ENCODE data around the gene PER2. TPM values are rescaled to one million over a fixed set of nuclear protein-coding genes. Genes with fewer than 3 reads are reported as not detected.

PER2 gene
- total and polyA plus RNA-seq, 2 of the 13 experiments (the other 11 are each of a cell fraction or from before 2014, with no cell fraction given), result 5.1 to 9.4 TPM

DNA sequence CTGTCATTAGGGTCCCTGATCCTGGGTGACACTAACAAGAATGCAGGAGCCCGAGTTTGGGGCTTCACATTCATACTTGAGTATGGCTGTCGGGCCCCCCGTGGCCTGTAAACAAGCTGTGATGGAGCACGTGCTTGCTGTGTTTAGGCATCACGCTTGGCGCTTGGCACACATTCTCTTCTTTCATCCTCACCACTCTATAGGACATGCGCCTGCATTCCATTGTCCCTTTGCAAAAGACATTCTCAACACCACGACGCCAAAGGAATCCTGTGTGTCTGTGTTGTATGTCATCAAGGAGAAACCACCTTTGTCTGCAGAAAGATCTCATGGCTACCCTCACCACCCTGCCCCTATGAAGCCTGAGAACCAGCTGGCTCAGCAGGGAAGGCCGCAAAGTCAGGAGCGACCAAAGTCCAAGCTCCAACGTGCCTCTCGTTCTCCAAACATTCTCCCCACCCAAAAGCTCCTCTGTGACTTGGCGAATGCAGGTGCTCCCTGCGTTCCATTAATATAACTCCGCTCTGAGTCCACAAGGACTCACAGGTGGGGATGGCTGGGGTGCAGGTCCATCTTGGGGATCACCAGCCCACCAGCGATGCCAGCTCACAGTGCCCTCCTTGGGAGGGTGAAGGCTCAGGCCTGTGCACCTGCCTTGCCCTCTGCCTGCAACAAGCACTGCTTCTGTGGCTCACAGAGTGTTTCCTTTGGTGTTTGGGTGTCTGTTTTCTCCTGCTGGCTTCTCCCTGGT, 6.2 kb upstream of the PER2 start (continued):
- TF ChIP-seq ZNF367 (CRISPR knock-in tag; IDR thresholded peaks at IDR 0.05; ENCODE audit: borderline replicate concordance) (no peak), ZBTB3 (CRISPR knock-in tag; IDR thresholded peaks at IDR 0.05; ENCODE audit: borderline replicate concordance, low read depth) (no peak), ZNF496 (CRISPR knock-in tag; IDR thresholded peaks at IDR 0.05; ENCODE audit: insufficient replicate concordance) (no peak), ZFP41 (CRISPR knock-in tag; IDR thresholded peaks at IDR 0.05; ENCODE audit: borderline replicate concordance) (no peak), SNAPC5 (CRISPR knock-in tag; IDR thresholded peaks at IDR 0.05; ENCODE audit: borderline replicate concordance) (no peak), PHF8 (CRISPR knock-in tag; IDR thresholded peaks at IDR 0.05) (peak; percentile 53; the same call in 1 of the 2 replicates), ZNF350 (CRISPR knock-in tag; IDR thresholded peaks at IDR 0.05; ENCODE audit: borderline replicate concordance, low read depth) (peak; percentile 23; the same call in 1 of the 2 replicates), ZNF777 (CRISPR knock-in tag; IDR thresholded peaks at IDR 0.05) (no peak), ZNF784 (CRISPR knock-in tag; IDR thresholded peaks at IDR 0.05; ENCODE audit: borderline replicate concordance) (0 out of 2 replicates have a peak, but pooled peaks have one; percentile 22), MYC (CRISPR knock-in tag; IDR thresholded peaks at IDR 0.05; ENCODE audit: borderline replicate concordance) (peak; percentile 78; the same call in 1 of the 2 replicates), IKZF1 (IDR thresholded peaks at IDR 0.05) (no peak), KLF6 (CRISPR knock-in tag; IDR thresholded peaks at IDR 0.05) (no peak), MAF1 (CRISPR knock-in tag; IDR thresholded peaks at IDR 0.05; ENCODE audit: borderline replicate concordance) (no peak), NFE2 (CRISPR knock-in tag; IDR thresholded peaks at IDR 0.05) (0 out of 2 replicates have a peak, but pooled peaks have one; percentile 13), KDM6A (CRISPR knock-in tag; IDR thresholded peaks at IDR 0.05; ENCODE audit: low read depth) (peak; percentile 22; the same call in 1 of the 2 replicates), ARID3A (IDR thresholded peaks at IDR 0.05; ENCODE audit: low read depth, low read length) (no peak), KDM1A (CRISPR knock-in tag; IDR thresholded peaks at IDR 0.05) (no peak), ZNF256 (CRISPR knock-in tag; conservative IDR thresholded peaks at IDR 0.05) (no peak), CREB1 (IDR thresholded peaks at IDR 0.05) (no peak), CREB1 (CRISPR knock-in tag; IDR thresholded peaks at IDR 0.05) (no peak), NONO (IDR thresholded peaks at IDR 0.05) (no peak), NONO (CRISPR knock-in tag; conservative IDR thresholded peaks at IDR 0.05) (no peak), ZNF512 (CRISPR knock-in tag; IDR thresholded peaks at IDR 0.05) (peak; percentile 97; the same call in 1 of the 2 replicates), ZNF333 (CRISPR knock-in tag; IDR thresholded peaks at IDR 0.05; ENCODE audit: borderline replicate concordance) (no peak), AHR (CRISPR knock-in tag; IDR thresholded peaks at IDR 0.05) (no peak)
- TF ChIP-seq, protein P1, sequence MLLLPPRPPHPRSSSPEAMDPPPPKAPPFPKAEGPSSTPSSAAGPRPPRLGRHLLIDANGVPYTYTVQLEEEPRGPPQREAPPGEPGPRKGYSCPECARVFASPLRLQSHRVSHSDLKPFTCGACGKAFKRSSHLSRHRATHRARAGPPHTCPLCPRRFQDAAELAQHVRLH (CRISPR knock-in tag; IDR thresholded peaks at IDR 0.05; ENCODE audit: borderline replicate concordance, low read depth), result no peak
- TF ChIP-seq, protein P2, sequence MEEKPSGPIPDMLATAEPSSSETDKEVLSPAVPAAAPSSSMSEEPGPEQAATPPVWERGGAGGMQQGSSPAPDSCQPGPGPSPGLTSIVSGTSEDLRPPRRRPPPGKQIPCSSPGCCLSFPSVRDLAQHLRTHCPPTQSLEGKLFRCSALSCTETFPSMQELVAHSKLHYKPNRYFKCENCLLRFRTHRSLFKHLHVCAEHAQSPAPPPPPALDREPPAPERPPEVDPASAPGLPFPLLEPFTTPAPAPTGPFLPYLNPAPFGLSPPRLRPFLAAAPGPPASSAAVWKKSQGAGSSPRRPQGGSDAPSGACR (CRISPR knock-in tag; IDR thresholded peaks at IDR 0.05), result no peak
